ENCODE measurements around the gene GLRX3.
"Not testable (repeated sequence)": the region's sequence is repeated elsewhere in the genome, so short reads cannot be mapped to it uniquely, and the experiment has no call there.

The GLRX3 gene

GRCh38 chr10:130201043-130201380 is 64.8 kb downstream of the GLRX3 start:
- H4K20me1 ChIP-seq (ENCODE audit: insufficient read depth), result no peaks in the 10 kb centered on the region
- no peak overlapping the region for H3K27ac ChIP-seq
- no peak for TF ChIP-seq CTCF (conservative IDR thresholded peaks at IDR 0.05; ENCODE audit: low read depth, low read length)
- no peaks in the 10 kb centered on the region for H3K4me1 ChIP-seq (ENCODE audit: low read depth, poor library complexity, severe bottlenecking)
- no peaks in the 10 kb centered on the region for H3K36me3 ChIP-seq (ENCODE audit: insufficient read depth)
- H3K4me3 ChIP-seq (IDR thresholded peaks at IDR 0.05; ENCODE audit: insufficient read depth, low read depth, low read length), result no peak overlapping the region
- H3K9ac ChIP-seq, result no peak overlapping the region
- H3K79me2 ChIP-seq (ENCODE audit: insufficient read depth, low read depth), result no peaks in the 10 kb centered on the region
- H2AFZ ChIP-seq (ENCODE audit: low read depth), result no peak overlapping the region
- no peak overlapping the region for H3K4me2 ChIP-seq
- no peaks in the 10 kb centered on the region; the same call in 1 of the 2 replicates for H3K27me3 ChIP-seq (ENCODE audit: insufficient read depth, low read depth)

- not testable (repeated sequence) for H3K27ac ChIP-seq; H3K4me2 ChIP-seq; H3K9ac ChIP-seq; H3K4me3 ChIP-seq (IDR thresholded peaks at IDR 0.05; ENCODE audit: insufficient read depth, low read depth, low read length); H4K20me1 ChIP-seq (ENCODE audit: insufficient read depth); H3K36me3 ChIP-seq (ENCODE audit: insufficient read depth); H3K4me1 ChIP-seq (ENCODE audit: low read depth, poor library complexity, severe bottlenecking); H3K27me3 ChIP-seq (ENCODE audit: insufficient read depth, low read depth); H3K79me2 ChIP-seq (ENCODE audit: insufficient read depth, low read depth); H2AFZ ChIP-seq (ENCODE audit: low read depth)
These were observed 66.0 kb downstream of the GLRX3 start for GRCh38 chr10:130202150-130202549.

DNA sequence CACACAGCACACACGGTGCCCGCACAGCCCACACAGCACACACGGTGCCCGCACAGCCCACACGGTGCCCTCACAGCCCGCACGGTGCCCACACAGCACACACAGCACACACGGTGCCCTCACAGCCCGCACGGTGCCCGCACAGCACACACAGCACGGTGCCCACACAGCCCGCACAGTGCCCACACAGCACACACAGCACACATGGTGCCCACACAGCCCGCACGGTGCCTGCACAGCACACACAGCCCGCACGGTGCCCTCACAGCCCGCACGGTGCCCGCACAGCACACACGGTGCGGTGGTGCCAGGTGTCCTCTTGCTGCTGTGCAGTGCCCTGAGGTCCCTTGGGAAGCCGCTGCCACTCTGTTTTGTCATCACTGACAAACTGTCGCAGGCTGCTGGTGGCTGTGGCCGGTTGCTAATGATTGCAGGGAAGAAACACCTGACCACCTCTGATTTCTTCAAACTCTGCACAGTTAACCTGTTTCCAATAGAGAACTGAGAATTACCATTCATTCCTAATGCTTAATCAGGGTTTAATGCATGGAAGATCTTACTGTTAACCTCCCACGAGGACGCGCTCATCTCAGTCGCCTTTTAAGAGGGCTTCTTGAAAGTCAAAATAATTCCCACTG is 66.9 kb downstream of the GLRX3 start:
- no peak overlapping the region for H2AFZ ChIP-seq (ENCODE audit: low read depth)
- H3K36me3 ChIP-seq (ENCODE audit: insufficient read depth), result no peaks in the 10 kb centered on the region
- no peaks in the 10 kb centered on the region for H4K20me1 ChIP-seq (ENCODE audit: insufficient read depth)
- no peaks in the 10 kb centered on the region; the same call in 1 of the 2 replicates for H3K27me3 ChIP-seq (ENCODE audit: insufficient read depth, low read depth)
- no peak overlapping the region for H3K27ac ChIP-seq
- H3K79me2 ChIP-seq (ENCODE audit: insufficient read depth, low read depth), result no peaks in the 10 kb centered on the region
- no peaks in the 10 kb centered on the region for H3K4me1 ChIP-seq (ENCODE audit: low read depth, poor library complexity, severe bottlenecking)
- no peak overlapping the region for H3K9ac ChIP-seq
- no peak overlapping the region for H3K4me3 ChIP-seq (IDR thresholded peaks at IDR 0.05; ENCODE audit: insufficient read depth, low read depth, low read length)
- TF ChIP-seq CTCF (conservative IDR thresholded peaks at IDR 0.05; ENCODE audit: low read depth, low read length), result no peak
- H3K4me2 ChIP-seq, result no peak overlapping the region

GRCh38 chr10:130203626-130204025 is 67.4 kb downstream of the GLRX3 start:
- Histone ChIP-seq H3K27ac (no peak overlapping the region), H3K4me3 (IDR thresholded peaks at IDR 0.05; ENCODE audit: insufficient read depth, low read depth, low read length) (no peak overlapping the region), H3K9ac (no peak overlapping the region), H3K27me3 (ENCODE audit: insufficient read depth, low read depth) (no peaks in the 10 kb centered on the region; the same call in 1 of the 2 replicates), H3K36me3 (ENCODE audit: insufficient read depth) (no peaks in the 10 kb centered on the region), H3K4me1 (ENCODE audit: low read depth, poor library complexity, severe bottlenecking) (no peaks in the 10 kb centered on the region), H2AFZ (ENCODE audit: low read depth) (no peak overlapping the region), H3K79me2 (ENCODE audit: insufficient read depth, low read depth) (no peaks in the 10 kb centered on the region), H3K4me2 (no peak overlapping the region), H4K20me1 (ENCODE audit: insufficient read depth) (no peaks in the 10 kb centered on the region)
- no peak for TF ChIP-seq CTCF (conservative IDR thresholded peaks at IDR 0.05; ENCODE audit: low read depth, low read length)

GRCh38 chr10:130206216-130206737 is 70.1 kb downstream of the GLRX3 start:
- no peak overlapping the region for H3K9ac ChIP-seq
- no peaks in the 10 kb centered on the region; the same call in 1 of the 2 replicates for H3K27me3 ChIP-seq (ENCODE audit: insufficient read depth, low read depth)

More at GRCh38 chr10:130206216-130206737, 70.1 kb downstream of the GLRX3 start:
- H3K36me3 ChIP-seq (ENCODE audit: insufficient read depth), result no peaks in the 10 kb centered on the region
- TF ChIP-seq CTCF (conservative IDR thresholded peaks at IDR 0.05; ENCODE audit: low read depth, low read length), result no peak
- H4K20me1 ChIP-seq (ENCODE audit: insufficient read depth), result no peaks in the 10 kb centered on the region
- no peaks in the 10 kb centered on the region for H3K4me1 ChIP-seq (ENCODE audit: low read depth, poor library complexity, severe bottlenecking)
- no peak overlapping the region for H2AFZ ChIP-seq (ENCODE audit: low read depth)
- no peaks in the 10 kb centered on the region for H3K79me2 ChIP-seq (ENCODE audit: insufficient read depth, low read depth)
- H3K4me3 ChIP-seq (IDR thresholded peaks at IDR 0.05; ENCODE audit: insufficient read depth, low read depth, low read length), result no peak overlapping the region
- H3K27ac ChIP-seq, result no peak overlapping the region
- H3K4me2 ChIP-seq, result no peak overlapping the region
